T1000 (cell line): ENCODE results near the gene ABTB2.

Source experiments
- DNase-seq: peaks from one replicate; lab custom pipeline; 2025; ENCODE audit warnings: mixed read lengths; lab: John Stamatoyannopoulos, UW

Gene ABTB2

DNA sequence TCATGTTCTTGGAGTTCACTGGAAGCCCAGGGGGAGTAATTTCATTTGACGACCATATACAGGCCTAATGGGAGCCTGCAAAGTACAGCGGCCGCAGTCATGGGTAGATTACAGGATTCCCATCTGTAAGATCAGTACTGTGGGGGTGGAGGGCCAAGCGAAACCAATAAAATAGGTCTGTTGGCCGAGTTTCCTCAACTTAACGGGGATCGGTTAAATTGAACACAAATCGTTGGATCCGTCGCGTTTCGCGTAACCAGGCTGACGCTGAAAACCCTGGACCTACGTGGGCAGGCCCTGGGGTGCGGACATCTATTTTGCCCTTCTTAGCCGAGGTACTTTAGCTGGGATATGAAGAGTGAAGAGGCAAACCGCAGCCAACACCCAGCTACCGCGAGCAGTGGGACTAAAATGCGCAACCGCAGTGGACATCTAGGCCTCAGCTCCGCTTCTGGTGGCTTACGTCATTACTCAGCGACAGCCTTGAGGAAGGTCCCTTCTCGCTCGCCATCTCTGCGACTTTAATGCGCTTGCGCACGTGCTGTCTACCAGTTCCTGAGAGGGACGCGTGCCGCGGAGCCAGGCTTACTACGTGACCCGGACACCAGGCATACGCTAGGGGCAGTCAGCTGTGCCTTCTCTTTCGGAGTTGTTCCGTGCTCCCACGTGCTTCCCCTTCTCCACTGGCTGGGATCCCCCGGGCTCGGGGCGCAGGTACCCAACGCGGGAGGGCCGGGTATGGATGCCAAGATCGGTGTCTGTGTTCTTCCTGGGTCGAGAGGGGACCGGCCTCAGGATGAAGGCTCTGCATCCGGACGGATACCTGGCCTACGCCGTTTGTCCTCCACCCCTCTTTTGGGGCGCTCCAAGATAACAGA, 252.5 kb downstream of the ABTB2 start, which contains the start of gene NAT10:
NAT10 (plus strand) TSS at position 551 of the 878 bp plus-strand sequence. CDS start 2,597 bp downstream, outside the sequence.
- peak; percentile 92 for DNase-seq

DNA sequence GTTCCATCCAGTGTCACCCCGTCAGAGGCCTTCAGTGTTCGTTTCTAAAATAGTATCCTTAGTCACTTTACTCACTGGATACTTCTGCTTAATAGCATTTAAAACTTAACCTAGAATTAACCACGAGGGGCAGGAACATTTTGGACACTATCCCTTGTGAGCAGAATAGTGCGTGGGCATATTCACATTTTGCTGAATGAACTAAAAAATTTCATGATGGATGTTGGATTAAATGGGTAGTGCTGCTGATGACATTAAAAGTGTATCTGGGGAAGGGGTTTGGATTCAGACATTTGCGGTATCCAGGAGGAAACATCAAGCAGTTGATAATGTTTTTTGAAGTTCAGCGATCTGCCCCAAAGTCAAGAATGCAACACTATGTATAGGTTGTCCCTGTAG, 253.1 kb downstream of the ABTB2 start:
- DNase-seq: no peak
